Measurements from ENCODE around the gene YAP1. TPM values are rescaled to one million over a fixed set of nuclear protein-coding genes. Genes with fewer than 3 reads are reported as not detected.
"Not testable (repeated sequence)": the region's sequence is repeated elsewhere in the genome, so short reads cannot be mapped to it uniquely, and the experiment has no call there.

Gene YAP1
- total RNA-seq, 2 donors from 2014 or later = 137 to 210 TPM

DNA sequence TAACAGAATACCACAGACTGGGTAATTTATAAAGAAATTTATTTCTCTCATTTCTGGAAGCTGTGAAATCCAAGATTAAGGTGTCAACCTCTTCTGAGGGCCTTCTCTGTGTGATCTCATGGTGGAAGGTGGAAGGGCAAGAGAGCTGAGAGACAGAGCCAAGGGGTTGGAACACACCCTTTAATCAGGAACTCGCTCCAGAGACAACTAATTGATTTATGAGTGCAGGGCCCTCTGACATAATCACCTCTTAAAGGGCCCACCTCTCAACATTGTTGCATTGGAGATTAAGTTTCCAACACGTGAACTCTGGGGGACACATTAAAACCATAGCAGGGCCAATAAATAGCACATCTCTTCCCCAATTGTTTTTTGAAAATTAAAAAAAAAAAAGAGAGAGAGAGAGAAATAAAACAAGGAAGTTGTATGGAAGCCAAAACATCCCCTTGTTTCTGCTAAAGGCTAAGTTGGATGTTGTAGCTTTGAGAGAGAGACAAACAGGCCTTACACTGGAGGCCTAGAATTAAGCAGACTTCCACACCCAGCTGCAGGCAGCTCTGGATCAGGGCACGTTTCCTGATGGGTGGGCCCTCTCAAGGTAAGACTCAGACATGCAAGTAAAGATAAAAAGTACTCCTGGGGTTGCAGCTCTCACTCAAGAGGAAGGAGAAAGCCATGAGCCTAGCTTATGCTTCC, 142.9 kb downstream of the YAP1 start:
- Histone ChIP-seq H3K9me3 (no peaks in the 10 kb centered on the region), H3K27me3 (replicated peaks; ENCODE audit: insufficient read depth) (no peaks in the 10 kb centered on the region), H3K4me1 (replicated peaks) (no peaks in the 10 kb centered on the region), H3K36me3 (no peaks in the 10 kb centered on the region), H3K27ac (no peak overlapping the region), H3K4me3 (no peak overlapping the region)
- 29% methylated on average over 3 of the region's 3 CpGs for WGBS
- DNase-seq (ENCODE audit: low spot score) = no peak
- intact Hi-C loops (cut with DNase I) = no loop called here
- TF ChIP-seq POLR2AphosphoS5 (IDR thresholded peaks at IDR 0.05) (no peak), POLR2A (IDR thresholded peaks at IDR 0.05) (no peak)
- TF ChIP-seq, protein P1, sequence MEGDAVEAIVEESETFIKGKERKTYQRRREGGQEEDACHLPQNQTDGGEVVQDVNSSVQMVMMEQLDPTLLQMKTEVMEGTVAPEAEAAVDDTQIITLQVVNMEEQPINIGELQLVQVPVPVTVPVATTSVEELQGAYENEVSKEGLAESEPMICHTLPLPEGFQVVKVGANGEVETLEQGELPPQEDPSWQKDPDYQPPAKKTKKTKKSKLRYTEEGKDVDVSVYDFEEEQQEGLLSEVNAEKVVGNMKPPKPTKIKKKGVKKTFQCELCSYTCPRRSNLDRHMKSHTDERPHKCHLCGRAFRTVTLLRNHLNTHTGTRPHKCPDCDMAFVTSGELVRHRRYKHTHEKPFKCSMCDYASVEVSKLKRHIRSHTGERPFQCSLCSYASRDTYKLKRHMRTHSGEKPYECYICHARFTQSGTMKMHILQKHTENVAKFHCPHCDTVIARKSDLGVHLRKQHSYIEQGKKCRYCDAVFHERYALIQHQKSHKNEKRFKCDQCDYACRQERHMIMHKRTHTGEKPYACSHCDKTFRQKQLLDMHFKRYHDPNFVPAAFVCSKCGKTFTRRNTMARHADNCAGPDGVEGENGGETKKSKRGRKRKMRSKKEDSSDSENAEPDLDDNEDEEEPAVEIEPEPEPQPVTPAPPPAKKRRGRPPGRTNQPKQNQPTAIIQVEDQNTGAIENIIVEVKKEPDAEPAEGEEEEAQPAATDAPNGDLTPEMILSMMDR (IDR thresholded peaks at IDR 0.05) = no peak

DNA sequence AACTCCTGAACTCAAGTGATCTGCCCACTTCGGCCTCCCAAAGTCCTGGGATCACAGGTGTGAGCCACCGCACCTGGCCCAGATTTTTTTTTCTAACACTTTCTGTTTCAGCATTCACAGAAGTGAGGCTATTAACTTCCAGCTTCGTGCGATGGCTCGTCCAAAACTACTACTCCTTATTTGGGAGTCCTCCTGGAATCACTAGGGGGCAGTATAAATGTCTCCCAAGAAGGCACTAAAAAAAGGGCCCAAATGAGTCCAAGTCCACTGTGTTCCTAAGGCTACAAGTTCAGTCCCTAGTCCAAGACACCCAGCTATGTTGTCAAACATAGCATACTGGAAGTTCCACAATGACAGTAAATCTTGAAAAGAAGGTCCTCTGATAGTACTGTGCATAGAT, 143.8 kb downstream of the YAP1 start:
- 87% methylated on average over 5 of the region's 5 CpGs for WGBS
- TF ChIP-seq, protein P1 (IDR thresholded peaks at IDR 0.05) = no peak
- TF ChIP-seq POLR2A (IDR thresholded peaks at IDR 0.05) (no peak), POLR2AphosphoS5 (IDR thresholded peaks at IDR 0.05) (no peak)
- intact Hi-C loops (cut with DNase I) = no loop called here
- no peaks in the 10 kb centered on the region for H3K27me3 ChIP-seq (replicated peaks; ENCODE audit: insufficient read depth)
- no peak for DNase-seq (ENCODE audit: low spot score)
- H3K4me3 ChIP-seq = no peak overlapping the region
- no peaks in the 10 kb centered on the region for H3K9me3 ChIP-seq
- H3K27ac ChIP-seq = no peak overlapping the region
- no peaks in the 10 kb centered on the region for H3K4me1 ChIP-seq (replicated peaks)
- H3K36me3 ChIP-seq = no peaks in the 10 kb centered on the region

DNA sequence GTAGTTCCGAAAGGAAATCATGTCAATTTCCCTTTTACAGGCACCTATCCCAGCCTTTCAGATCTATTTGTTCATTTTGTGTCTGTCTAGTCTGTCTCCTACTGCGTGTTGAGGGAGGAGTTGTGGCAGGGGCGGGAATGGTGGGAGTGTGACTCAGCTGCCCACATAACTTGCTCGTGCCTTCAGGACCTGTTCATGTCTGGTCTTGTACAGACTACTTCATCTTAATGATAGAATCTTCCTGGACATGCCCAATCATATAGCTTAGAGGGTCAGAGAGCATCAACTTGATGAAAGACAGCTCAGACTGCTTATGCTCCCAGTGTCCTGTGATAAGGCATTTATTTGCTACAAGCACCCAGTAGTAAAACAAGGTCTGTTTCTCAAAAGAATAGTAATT, 146.0 kb downstream of the YAP1 start:
- Histone ChIP-seq H3K9me3 (no peaks in the 10 kb centered on the region), H3K4me3 (no peak overlapping the region), H3K27me3 (replicated peaks; ENCODE audit: insufficient read depth) (no peaks in the 10 kb centered on the region), H3K27ac (no peak overlapping the region), H3K36me3 (no peaks in the 10 kb centered on the region), H3K4me1 (replicated peaks) (no peaks in the 10 kb centered on the region)
- DNase-seq (ENCODE audit: low spot score) = peak; percentile 50
- intact Hi-C loops (cut with DNase I) = no loop called here
- no peak for TF ChIP-seq POLR2AphosphoS5 (IDR thresholded peaks at IDR 0.05)
- TF ChIP-seq, protein P1 (IDR thresholded peaks at IDR 0.05) = no peak
- no peak for TF ChIP-seq POLR2A (IDR thresholded peaks at IDR 0.05)
- WGBS = 38% methylated on average over 4 of the region's 4 CpGs

DNA sequence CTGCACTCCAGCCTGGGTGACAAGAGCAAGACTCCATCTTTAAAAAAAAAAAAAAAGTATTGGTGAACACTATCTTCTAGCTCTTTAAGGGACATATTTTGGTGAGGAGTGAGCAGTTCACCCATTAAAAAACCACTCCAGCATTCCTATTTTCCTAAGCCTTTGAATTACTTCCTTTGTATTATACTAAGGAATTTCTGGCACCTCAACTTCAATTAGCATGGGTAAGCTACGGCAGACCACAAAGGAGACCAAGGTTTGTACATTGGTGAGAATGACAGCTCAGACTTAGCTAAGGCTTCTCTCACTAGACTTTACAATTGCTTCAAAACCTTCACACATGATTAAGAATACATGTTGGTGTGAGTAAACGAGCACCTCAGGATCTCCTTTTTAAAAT, 150.0 kb downstream of the YAP1 start:
- no peaks in the 10 kb centered on the region for H3K27me3 ChIP-seq (replicated peaks; ENCODE audit: insufficient read depth)
- intact Hi-C loops (cut with DNase I) = loop anchor here (10.0 kb wide), 1 partner anchor 55 kb away; no protein-coding TSS in a partner anchor
- TF ChIP-seq POLR2A (IDR thresholded peaks at IDR 0.05) (no peak), POLR2AphosphoS5 (IDR thresholded peaks at IDR 0.05) (no peak)
- TF ChIP-seq, protein P1 (IDR thresholded peaks at IDR 0.05) = no peak
- H3K4me1 ChIP-seq (replicated peaks) = no peaks in the 10 kb centered on the region
- no peaks in the 10 kb centered on the region for H3K9me3 ChIP-seq
- no peak overlapping the region for H3K4me3 ChIP-seq
- no peaks in the 10 kb centered on the region for H3K36me3 ChIP-seq
- no peak overlapping the region for H3K27ac ChIP-seq
- WGBS = 69% methylated on average over 2 of the region's 2 CpGs
- no peak for DNase-seq (ENCODE audit: low spot score)

DNA sequence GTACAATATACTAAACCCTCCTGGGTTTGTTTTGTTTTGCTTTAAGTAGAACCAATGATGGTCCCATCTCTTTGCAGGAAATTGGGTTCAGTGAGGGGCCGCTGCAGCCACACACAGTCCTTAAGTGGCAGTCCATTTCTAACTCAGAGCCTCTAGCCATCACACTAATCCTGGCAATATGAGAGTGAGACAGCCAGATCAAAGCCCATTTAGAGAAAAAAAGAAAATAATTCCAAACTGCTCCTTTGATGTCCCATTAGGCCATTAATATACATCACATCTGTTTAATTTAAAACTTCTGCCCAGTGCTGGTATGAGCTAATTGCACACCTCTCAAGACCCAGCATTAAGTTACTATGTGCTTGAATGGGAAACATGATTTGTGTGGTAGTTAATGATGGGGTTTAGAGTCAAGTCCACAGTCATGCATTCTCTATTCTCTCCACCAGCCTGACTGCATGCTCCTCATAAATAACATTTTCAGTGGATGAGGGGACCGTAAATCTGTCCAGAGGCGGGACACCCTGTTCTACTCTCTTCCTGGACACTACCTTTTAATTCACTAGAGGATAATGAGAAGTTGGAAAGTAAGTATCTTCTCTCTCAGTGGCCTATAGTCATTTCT, 153.2 kb downstream of the YAP1 start:
- intact Hi-C loops (cut with DNase I) = loop anchor here (10.0 kb wide), 1 partner anchor 59 kb away; no protein-coding TSS in a partner anchor
- Histone ChIP-seq H3K36me3 (no peaks in the 10 kb centered on the region), H3K27ac (no peak overlapping the region), H3K9me3 (no peaks in the 10 kb centered on the region), H3K4me1 (replicated peaks) (no peaks in the 10 kb centered on the region), H3K27me3 (replicated peaks; ENCODE audit: insufficient read depth) (no peaks in the 10 kb centered on the region), H3K4me3 (no peak overlapping the region)
- no peak for TF ChIP-seq POLR2A (IDR thresholded peaks at IDR 0.05)
- TF ChIP-seq, protein P1 (IDR thresholded peaks at IDR 0.05) = no peak
- no peak for TF ChIP-seq POLR2AphosphoS5 (IDR thresholded peaks at IDR 0.05)
- DNase-seq (ENCODE audit: low spot score) = no peak
- WGBS = 71% methylated on average over 3 of the region's 3 CpGs

DNA sequence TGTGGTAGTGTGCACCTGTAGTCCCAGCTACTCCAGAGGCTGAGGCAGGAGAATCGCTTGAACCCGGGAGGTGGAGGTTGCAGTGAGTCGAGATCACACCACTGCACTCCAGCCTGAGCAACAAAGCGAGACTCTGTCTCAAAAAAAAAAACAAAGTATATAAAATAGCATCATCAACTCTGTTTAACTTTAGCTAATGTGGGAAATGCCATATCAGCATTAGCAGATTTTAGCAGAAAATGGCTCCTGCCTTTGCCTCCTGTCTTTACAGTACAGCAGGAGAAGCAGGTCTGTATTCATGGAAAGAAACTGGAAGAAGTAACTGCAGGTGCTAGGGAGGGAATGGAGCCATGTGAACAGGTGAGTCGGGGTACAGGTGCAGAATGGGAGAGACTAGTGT, 154.5 kb downstream of the YAP1 start:
- intact Hi-C loops (cut with DNase I) = loop anchor here (5.0 to 10.0 kb wide), 2 partner anchors 60 to 152 kb away; partner anchors contain the start of gene YAP1
- not testable (repeated sequence) for H3K36me3 ChIP-seq; H3K4me3 ChIP-seq; H3K27me3 ChIP-seq (replicated peaks; ENCODE audit: insufficient read depth); DNase-seq (ENCODE audit: low spot score); H3K9me3 ChIP-seq; H3K4me1 ChIP-seq (replicated peaks); H3K27ac ChIP-seq
- WGBS = 97% methylated on average over 5 of the region's 5 CpGs
